CD4-positive, alpha-beta T cell treated with Interferon gamma for 1 hour (primary cell): ENCODE data around the gene NEMF.

Source experiments
- DNase-seq: peaks from one replicate; pipeline ENCODE4 v3.0.0-alpha.2; 2020

Gene NEMF

DNA sequence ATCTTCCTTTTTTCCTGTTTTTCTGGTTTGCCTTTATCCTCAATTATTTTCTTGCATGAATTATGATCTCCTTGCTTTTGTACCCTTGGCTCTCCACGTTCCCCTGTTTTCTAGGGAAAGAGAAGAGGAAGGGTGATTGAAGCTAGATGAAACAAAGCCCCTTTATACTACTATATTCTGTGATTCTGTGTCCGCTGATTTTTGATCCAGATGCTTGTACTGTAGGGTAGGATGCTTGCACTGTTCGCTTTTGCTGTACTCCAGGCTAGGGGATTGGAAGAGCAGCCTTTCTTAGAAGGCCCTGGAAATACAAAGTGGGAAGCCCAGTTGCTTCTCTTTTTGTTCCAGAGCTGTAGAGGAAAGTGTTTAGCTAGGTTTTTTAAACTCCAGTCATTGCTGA is 119.7 kb downstream of the NEMF start:
- DNase-seq: no peak
